Effector CD8-positive, alpha-beta T cell (primary cell): ENCODE measurements around the gene SCRN1.
"Not testable (repeated sequence)": the region's sequence is repeated elsewhere in the genome, so short reads cannot be mapped to it uniquely, and the experiment has no call there.

Source experiments
- DNase-seq: peaks from one replicate; lab custom pipeline; 2025; lab: John Stamatoyannopoulos, UW

SCRN1 gene

GRCh38 chr7:29968683-29969395, 20.8 kb downstream of the SCRN1 start:
- DNase-seq: no peak

- no peak for DNase-seq
These were observed 24.6 kb downstream of the SCRN1 start for GRCh38 chr7:29965030-29965429.

DNA sequence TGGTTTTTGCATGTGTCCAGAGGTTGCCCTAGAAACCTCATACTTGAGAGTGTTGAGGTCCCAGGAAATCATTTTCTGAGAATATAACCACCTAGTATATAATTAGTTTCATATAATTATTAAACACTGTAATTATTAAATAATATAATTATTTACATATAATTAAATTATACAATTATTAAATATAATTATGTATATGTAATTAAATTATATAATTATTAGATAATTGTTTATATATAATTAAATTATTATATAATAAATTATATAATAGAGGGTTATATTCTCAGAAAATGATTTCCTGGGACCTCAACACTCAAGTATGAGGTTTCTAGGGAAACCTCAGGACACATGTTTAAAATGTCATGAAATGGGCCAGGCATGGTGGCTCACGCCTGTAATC, 27.6 kb downstream of the SCRN1 start:
- no peak for DNase-seq

DNA sequence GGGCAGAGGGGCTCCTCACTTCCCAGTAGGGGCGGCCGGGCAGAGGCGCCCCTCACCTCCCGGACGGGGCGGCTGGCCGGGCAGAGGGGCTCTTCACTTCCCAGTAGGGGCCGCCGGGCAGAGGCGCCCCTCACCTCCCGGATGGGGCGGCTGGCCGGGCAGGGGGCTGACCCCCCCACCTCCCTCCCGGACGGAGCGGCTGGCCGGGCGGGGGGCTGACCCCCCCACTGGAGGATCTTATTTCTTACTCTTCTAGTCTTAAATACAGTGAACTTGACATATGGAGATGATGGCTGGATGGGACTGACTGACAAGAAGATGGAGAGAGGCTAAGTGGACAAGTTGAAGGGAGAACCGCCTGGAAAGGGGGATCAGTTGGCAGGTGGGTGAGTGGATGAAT, 28.0 kb downstream of the SCRN1 start:
- DNase-seq: not testable (repeated sequence)

DNA sequence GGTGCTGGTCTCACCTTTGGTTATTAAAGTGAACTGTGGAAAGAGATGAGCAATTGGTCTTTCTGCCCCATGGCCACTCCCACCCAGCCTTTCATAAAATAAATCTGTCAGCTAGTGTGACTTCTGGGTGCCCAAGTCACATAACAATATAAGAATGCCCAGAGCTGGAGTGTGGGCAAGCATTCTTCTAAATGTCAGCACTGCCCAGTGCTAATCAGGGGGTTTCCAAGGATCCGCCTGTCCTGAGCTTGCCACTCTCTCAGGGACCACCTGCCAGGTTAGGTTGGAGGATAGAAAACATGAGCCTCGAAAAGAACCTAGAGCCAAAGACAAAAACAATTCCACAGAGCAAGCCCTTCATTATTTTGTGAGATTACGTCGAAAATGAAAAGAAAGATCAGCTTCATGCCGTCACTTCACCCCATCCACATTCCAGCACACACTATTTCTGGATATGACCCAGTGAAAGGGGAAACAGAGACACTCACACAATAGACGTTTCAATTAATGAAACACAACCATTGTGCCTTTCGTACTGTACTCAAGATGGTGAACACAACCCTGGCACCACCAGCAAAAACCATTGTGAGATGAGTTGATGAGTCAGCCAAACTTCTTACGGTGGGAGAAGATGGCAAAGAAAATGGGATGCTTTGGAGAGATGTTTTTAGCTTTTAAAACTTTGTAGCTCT, 30.8 kb downstream of the SCRN1 start:
- DNase-seq: no peak

- no peak for DNase-seq
These were observed 31.9 kb downstream of the SCRN1 start for GRCh38 chr7:29957521-29958310.

- DNase-seq: no peak
These were observed 33.1 kb downstream of the SCRN1 start for GRCh38 chr7:29956487-29956836.

GRCh38 chr7:29955799-29956486, 33.7 kb downstream of the SCRN1 start:
- DNase-seq: no peak

DNA sequence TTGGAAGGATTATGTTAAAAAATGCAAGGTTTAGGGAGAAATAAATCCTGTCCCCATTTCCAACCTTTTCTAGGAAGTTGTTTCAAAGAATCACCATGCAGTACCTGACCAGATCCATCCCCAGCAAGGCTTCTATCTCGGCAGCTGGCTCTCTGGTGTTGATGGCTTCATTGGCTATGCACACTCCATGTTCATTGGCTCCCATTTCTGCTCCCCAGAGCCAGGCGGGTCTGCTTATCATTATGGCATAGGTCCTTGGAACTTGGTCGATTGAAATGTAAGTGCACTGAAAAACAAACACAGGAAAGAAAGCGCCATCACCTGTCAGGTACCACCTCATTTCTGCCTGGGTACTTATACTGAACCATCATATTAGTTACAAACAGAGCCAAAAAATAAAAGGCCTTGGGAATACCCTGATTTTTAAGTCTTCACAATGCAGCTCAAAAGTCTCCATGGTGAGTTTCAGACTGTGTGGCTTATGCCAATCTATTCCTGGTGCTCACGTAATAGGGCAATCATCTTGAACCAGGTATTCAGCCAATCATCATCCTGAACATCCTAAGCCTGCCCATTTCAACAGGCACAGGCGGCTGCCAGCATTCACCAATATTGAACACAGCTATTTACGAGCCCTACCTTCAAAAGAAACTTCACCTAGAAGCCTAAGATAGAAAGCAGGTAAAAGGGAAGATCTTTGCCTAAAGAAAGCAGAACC, 34.4 kb downstream of the SCRN1 start:
- no peak for DNase-seq

- no peak for DNase-seq
These were observed 35.8 kb downstream of the SCRN1 start for GRCh38 chr7:29953726-29954347.

DNA sequence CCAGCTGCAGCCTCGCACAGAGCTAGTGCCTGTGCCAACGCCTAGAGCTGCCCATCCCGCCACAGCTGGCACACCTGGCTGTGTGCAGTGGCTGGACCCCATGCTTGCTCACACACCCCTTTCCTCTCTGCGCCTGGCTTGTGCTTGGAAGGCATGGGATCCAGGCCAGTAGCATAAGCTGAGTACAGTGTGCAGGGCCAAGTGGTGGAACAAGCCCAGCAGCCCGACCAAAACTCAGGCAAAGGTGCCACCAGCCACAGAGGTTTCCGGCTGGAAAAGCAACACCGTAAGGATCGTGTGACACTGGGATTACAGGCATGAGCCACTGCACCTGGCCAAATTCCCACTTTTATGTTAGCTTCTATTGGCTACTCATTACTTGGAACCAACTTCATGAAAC, 38.4 kb downstream of the SCRN1 start:
- DNase-seq: no peak

DNA sequence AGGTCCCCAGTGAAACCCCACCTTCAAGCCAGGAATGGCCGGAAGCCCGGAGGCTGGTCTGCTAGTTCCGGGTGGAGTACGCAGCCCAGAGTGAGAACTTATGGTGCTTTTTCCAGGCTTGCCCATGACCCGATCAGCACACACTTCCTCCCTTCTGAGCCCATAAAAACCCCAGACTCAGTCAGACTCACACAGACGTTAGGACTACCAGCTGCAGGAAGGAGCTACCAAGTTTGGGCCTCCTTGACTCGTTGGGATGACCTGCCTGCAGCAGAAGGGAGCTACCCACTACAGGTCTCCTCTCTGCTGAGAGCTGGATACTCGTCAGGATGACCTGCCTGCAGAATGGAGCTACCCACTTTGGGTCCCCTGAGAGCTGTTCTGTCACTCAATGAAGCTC, 39.1 kb downstream of the SCRN1 start:
- DNase-seq: no peak

DNA sequence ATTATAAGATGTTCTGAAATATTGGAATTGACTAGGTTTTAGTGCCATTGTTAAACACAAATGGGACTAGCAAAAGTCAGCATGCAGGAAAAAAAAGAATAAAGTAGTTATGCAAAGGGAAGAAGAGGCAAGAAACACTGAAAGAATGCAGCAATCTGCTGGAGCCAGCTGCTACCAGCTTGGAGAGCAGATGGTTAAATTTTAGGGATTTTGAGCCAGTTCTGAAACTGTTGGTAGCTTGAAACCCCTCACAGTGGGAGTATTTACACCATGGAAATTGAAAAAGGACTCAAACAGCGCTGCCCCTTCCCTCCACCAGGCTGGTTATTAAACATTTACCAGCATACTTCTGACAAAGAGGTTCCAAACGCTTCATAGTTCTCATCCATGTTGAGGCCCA, 41.0 kb downstream of the SCRN1 start:
- DNase-seq: no peak

- no peak for DNase-seq
These were observed 43.0 kb downstream of the SCRN1 start for GRCh38 chr7:29946428-29947186.

GRCh38 chr7:29945259-29945809, 44.3 kb downstream of the SCRN1 start:
- no peak for DNase-seq

GRCh38 chr7:29940199-29940598, 49.4 kb downstream of the SCRN1 start:
- no peak for DNase-seq

- DNase-seq: no peak
These were observed 52.5 kb downstream of the SCRN1 start for GRCh38 chr7:29937132-29937531.

GRCh38 chr7:29935111-29935510, 54.5 kb downstream of the SCRN1 start:
- DNase-seq: no peak

GRCh38 chr7:29929018-29929807, 60.4 kb downstream of the SCRN1 start:
- no peak for DNase-seq
